ENCODE measurements around the gene ZNF738. TPM values are rescaled to one million over a fixed set of nuclear protein-coding genes. Genes with fewer than 3 reads are reported as not detected.

ZNF738 gene
- polyA plus RNA-seq, 1 donor from 2014 or later, result 159 TPM

- H3K9me3 ChIP-seq (ENCODE audit: low read length), result peaks cover 5% of the 10 kb centered on the region
- H3K9ac ChIP-seq (ENCODE audit: low read length), result no peak overlapping the region
- no peaks in the 10 kb centered on the region for H3K9me2 ChIP-seq (ENCODE audit: insufficient read depth, low read length)
- no peak overlapping the region for H2AFZ ChIP-seq (ENCODE audit: low read depth, low read length)
- TF ChIP-seq TAF1 (IDR thresholded peaks at IDR 0.05; ENCODE audit: low read depth), result no peak
- TF ChIP-seq, protein P1, sequence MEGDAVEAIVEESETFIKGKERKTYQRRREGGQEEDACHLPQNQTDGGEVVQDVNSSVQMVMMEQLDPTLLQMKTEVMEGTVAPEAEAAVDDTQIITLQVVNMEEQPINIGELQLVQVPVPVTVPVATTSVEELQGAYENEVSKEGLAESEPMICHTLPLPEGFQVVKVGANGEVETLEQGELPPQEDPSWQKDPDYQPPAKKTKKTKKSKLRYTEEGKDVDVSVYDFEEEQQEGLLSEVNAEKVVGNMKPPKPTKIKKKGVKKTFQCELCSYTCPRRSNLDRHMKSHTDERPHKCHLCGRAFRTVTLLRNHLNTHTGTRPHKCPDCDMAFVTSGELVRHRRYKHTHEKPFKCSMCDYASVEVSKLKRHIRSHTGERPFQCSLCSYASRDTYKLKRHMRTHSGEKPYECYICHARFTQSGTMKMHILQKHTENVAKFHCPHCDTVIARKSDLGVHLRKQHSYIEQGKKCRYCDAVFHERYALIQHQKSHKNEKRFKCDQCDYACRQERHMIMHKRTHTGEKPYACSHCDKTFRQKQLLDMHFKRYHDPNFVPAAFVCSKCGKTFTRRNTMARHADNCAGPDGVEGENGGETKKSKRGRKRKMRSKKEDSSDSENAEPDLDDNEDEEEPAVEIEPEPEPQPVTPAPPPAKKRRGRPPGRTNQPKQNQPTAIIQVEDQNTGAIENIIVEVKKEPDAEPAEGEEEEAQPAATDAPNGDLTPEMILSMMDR (IDR thresholded peaks at IDR 0.05; ENCODE audit: poor library complexity, severe bottlenecking), result no peak
- no peak for TF ChIP-seq POLR2AphosphoS5 (IDR thresholded peaks at IDR 0.05)
- TF ChIP-seq RAD21 (conservative IDR thresholded peaks at IDR 0.05), result no peak
- no peak for TF ChIP-seq EZH2 (IDR thresholded peaks at IDR 0.05; ENCODE audit: borderline replicate concordance, insufficient read depth, low read length, poor library complexity, severe bottlenecking)
- no peak for TF ChIP-seq SMC3 (conservative IDR thresholded peaks at IDR 0.05; ENCODE audit: poor library complexity)
- no peak for TF ChIP-seq EP300 (conservative IDR thresholded peaks at IDR 0.05; ENCODE audit: poor library complexity, severe bottlenecking)
- TF ChIP-seq MXI1 (conservative IDR thresholded peaks at IDR 0.05; ENCODE audit: poor library complexity, severe bottlenecking), result no peak
- no peak for TF ChIP-seq REST (IDR thresholded peaks at IDR 0.05; ENCODE audit: borderline replicate concordance)
- H3K79me2 ChIP-seq (replicated peaks; ENCODE audit: insufficient read depth, low read length), result peaks cover 88% of the 10 kb centered on the region
- no peak overlapping the region for H3K4me2 ChIP-seq (ENCODE audit: low read length)
- H3F3A ChIP-seq (ENCODE audit: insufficient read depth, low read length, poor library complexity, severe bottlenecking), result no peaks in the 10 kb centered on the region
- no peaks in the 10 kb centered on the region for H3K27me3 ChIP-seq (ENCODE audit: insufficient read depth, low read depth, low read length)
- peaks cover 5% of the 10 kb centered on the region for H3K36me3 ChIP-seq (ENCODE audit: insufficient read depth, low read length)
- no peak overlapping the region for H3K27ac ChIP-seq (ENCODE audit: low read length)
- no peak overlapping the region for H3K4me3 ChIP-seq (ENCODE audit: low read length)
- no peaks in the 10 kb centered on the region for H4K20me1 ChIP-seq (ENCODE audit: insufficient read depth)
Measured at GRCh38 chr19:21321134-21321533, 37.7 kb upstream of the ZNF738 start.

- peaks cover 94% of the 10 kb centered on the region for H3K79me2 ChIP-seq (replicated peaks; ENCODE audit: insufficient read depth, low read length)
- no peaks in the 10 kb centered on the region for H3K9me2 ChIP-seq (ENCODE audit: insufficient read depth, low read length)
- no peak overlapping the region for H3K27ac ChIP-seq (ENCODE audit: low read length)
- no peaks in the 10 kb centered on the region for H3F3A ChIP-seq (ENCODE audit: insufficient read depth, low read length, poor library complexity, severe bottlenecking)
- no peak overlapping the region for H3K4me2 ChIP-seq (ENCODE audit: low read length)
- H3K4me3 ChIP-seq (ENCODE audit: low read length), result no peak overlapping the region
- H3K27me3 ChIP-seq (ENCODE audit: insufficient read depth, low read depth, low read length), result no peaks in the 10 kb centered on the region
- peaks cover 5% of the 10 kb centered on the region for H3K36me3 ChIP-seq (ENCODE audit: insufficient read depth, low read length)
- peaks cover 9% of the 10 kb centered on the region for H3K9me3 ChIP-seq (ENCODE audit: low read length)
- H3K9ac ChIP-seq (ENCODE audit: low read length), result no peak overlapping the region
- TF ChIP-seq TAF1 (IDR thresholded peaks at IDR 0.05; ENCODE audit: low read depth), result no peak
- TF ChIP-seq, protein P1 (IDR thresholded peaks at IDR 0.05; ENCODE audit: poor library complexity, severe bottlenecking), result no peak
- TF ChIP-seq EP300 (conservative IDR thresholded peaks at IDR 0.05; ENCODE audit: poor library complexity, severe bottlenecking), result no peak
- TF ChIP-seq REST (IDR thresholded peaks at IDR 0.05; ENCODE audit: borderline replicate concordance), result no peak
- no peak for TF ChIP-seq RAD21 (conservative IDR thresholded peaks at IDR 0.05)
- TF ChIP-seq MXI1 (conservative IDR thresholded peaks at IDR 0.05; ENCODE audit: poor library complexity, severe bottlenecking), result no peak
- TF ChIP-seq POLR2AphosphoS5 (IDR thresholded peaks at IDR 0.05), result no peak
- TF ChIP-seq EZH2 (IDR thresholded peaks at IDR 0.05; ENCODE audit: borderline replicate concordance, insufficient read depth, low read length, poor library complexity, severe bottlenecking), result no peak
- TF ChIP-seq SMC3 (conservative IDR thresholded peaks at IDR 0.05; ENCODE audit: poor library complexity), result no peak
- no peak overlapping the region for H2AFZ ChIP-seq (ENCODE audit: low read depth, low read length)
- no peaks in the 10 kb centered on the region for H4K20me1 ChIP-seq (ENCODE audit: insufficient read depth)
Measured at GRCh38 chr19:21321996-21322395, 36.8 kb upstream of the ZNF738 start.

Data from neural cell (in vitro differentiated cells).